Right hindlimb (tissue), 1 donor: ENCODE results near the gene IFT74.

Experiments used
- DNase-seq: peaks from one replicate; pipeline ENCODE4 v3.0.0-alpha.2; 2018

IFT74 gene

DNA sequence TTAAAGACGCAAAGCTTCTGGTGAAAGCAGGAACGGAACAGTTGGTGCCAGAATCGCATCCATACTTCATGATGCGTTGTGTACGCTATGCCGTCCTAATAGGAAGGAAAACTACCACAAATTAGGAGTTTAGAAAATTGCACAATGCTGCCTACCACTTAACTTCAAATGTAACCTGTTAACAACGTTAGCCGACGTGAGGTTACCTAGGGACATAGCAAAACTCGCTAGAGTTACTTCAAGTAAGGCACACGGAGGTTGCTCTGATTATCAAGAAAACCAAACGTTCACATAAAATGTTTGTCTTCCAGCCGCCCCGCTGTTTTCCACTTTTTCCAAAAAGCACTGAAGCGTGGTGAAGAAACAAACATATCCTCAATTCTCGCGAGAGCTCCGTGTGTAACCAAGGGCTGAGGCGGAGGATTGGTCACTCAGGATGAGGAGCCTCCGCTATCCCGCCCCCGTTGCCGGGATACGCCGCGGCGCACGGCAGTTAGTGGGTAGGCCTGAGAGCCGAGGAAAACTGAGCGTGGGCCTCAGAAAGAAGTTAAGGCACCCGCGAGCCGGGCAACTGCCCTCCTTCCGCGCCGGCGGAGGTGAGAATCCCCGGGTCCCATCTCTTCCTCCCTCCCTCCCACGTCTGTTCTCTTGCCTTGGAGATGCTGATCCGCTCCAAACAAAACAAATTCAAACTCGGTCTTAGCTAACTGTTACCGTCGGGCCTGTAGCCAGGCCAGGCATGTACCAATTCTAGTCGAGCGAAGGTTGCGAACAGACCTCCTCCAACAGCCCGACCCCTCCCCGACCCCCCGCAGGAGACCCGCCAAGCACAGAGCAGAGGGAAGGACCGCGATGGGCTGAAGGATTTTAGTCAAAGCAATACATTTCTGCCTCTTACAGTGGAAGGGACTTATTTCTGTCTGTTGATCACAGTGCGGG is at the start of gene IFT74:
Gene IFT74 (plus strand): TSS at position 492 of the 939 bp plus-strand sequence. CDS start 5,556 bp downstream, outside the sequence.
- peak; percentile 98 for DNase-seq

DNA sequence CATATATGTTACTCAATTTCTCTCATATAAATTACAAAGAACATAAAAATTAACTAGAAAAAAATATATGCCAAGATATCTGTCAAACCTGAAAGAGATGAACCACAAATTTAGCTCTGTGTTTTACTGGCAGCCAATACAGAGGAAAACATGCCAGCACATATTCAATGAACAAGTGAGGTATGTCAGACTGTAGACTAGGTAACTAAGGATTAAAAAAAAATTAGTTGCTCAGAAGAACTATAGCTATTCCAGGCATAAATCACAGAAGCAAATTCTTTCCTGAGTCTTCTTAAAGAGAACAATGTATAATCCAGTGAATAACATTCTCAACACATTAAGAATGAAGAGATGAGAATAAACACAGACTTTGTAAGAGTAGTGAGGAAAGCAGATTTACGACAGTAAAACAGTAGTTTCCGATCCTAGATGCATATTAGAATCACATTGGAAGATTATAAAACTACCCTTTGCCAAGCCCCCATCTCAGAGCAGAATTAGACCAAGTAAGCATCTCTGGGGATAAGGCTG is 43.0 kb upstream of the IFT74 start:
- no peak for DNase-seq

GRCh38 chr9:26919698-26920097 is 36.5 kb upstream of the IFT74 start:
- no peak for DNase-seq

GRCh38 chr9:26925609-26926008 is 30.6 kb upstream of the IFT74 start:
- DNase-seq = no peak

DNA sequence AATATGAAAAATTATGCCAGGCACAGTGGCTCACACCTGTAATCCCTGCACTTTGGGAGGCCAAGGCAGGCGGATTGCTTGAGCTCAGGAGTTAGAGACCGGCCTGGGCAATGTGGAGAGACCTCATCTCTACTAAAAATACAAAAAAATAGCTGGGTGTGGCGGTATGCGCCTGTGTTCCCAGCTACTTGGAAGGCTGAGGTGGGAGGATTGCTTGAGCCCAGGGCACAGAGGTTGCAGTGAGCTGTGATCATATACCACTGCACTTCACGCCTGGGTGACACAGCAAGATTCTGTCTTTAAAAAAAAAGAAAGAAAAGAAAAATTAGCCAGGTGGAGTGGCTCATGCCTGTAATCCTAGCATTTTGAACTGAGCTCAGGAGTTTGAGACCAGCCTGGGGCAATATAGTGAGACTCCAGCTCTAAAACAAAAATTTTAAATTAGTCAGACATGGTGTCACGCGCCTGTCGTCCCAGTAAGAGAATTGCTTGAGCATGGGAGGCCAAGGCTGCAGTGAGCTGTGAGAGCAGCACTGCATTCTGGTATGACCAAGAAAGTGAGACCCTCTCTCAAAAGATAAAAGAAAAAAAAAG is 27.2 kb upstream of the IFT74 start:
- DNase-seq = no peak

- no peak for DNase-seq
These were observed 20.4 kb upstream of the IFT74 start for GRCh38 chr9:26935847-26936246.

DNA sequence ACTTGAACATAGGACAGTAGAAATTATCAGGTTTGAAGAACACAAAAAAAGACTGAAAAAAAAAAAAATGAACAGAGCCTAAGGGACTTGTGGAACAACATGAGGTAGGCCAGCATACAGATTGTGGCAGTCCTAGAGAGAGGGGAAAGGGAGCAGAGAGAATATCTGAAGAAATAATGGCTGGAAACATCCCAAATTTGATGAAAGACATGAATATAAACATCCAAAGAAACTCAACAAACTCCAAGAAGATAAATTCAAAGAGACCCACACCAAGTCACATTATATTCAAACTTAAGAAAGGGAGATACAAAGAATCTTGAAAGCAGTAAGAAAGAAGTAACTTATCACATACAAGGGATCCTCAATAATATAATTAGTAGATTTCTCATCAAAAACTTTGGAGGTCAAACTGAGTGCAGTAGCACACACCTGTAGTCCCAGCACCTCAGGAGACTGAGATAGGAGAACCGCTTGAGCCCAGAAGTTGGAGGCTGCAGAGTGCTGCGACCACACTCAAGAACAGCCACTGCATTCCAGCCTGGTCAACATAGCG is 18.3 kb upstream of the IFT74 start:
- DNase-seq = no peak

DNA sequence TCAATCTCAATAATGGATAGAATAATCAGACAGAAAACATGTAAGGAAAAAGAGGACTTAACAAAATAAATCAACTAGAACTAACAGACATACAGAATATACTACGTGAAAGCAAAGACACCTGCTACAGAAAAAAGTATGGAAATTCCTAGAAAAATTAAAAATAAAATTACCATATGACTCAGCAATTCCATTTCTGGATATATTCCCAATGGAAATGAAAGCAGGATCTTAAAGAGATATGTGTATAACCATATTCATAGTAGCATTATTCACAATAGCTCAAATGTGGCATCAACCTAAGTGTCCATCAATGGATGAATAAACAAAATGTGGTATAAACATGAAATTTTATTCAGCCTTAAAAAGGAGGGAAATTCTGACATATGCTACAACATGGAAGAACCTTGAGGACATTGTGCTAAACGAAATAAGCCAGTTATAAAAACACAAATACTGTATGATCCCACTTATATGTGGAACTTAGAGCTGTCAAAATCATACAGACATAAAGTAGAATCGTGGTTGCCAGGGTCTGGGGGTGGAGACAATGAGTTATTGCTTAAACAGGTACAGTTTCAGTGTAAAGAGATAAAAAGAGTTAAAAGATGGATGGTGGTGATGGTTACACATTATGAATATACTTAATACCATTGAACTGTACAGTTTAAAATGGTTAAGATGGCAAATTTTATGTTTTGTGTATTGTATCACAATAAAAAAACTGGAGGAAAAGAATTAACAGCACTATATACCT is 16.1 kb upstream of the IFT74 start:
- DNase-seq = no peak

GRCh38 chr9:26940779-26941178 is 15.4 kb upstream of the IFT74 start:
- no peak for DNase-seq

GRCh38 chr9:26945591-26945990 is 10.6 kb upstream of the IFT74 start:
- DNase-seq = no peak

GRCh38 chr9:26946753-26947727 is 9.2 kb upstream of the IFT74 start, which contains the start of gene PLAA:
Gene PLAA, minus strand, starts transcription at chr9:26947242. Its CDS starts 197 bp downstream, at chr9:26947045.
- peak; percentile 94 for DNase-seq

- DNase-seq = no peak
These were observed 8.5 kb upstream of the IFT74 start for GRCh38 chr9:26947736-26948135.

DNA sequence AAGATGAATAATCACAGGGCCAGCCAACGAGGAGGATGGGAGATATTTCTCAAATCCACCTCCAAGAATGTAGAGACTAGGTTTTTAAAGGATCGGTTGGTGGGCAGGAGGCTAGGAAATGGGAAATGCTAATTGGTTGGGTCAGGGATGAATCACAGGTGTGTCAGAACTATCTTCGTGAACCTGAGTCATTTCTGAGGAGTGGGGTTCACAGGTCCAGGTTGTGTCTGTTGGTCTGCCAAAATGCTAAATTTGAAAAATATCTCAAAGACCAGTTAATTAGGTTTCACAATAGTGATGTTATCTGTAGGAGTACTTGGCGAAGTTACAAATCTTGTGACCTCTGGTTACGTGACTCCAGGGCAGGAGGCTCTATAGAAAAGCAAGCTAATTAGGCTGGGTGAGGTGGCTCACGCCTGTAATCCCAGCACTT is 6.6 kb upstream of the IFT74 start:
- DNase-seq = no peak

DNA sequence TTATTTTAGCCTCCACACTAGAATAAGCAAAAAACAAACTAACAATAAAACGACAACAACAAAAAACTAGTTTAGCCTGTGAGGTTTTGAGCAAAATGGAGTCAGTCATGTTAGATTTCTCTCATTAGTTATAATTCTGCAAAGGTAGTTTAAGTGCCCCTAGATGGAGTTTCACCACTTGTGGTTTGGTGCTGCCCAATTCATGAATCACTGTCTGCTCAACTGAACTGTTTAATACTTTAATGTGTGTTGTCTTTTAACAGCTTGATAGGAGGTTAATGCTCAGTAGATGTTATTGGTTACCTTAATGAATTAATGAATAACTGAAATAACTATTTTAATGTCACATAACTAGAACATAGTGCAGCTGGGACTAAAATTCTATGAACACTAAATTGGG is 5.7 kb upstream of the IFT74 start:
- no peak for DNase-seq

GRCh38 chr9:26951794-26952193 is 4.4 kb upstream of the IFT74 start:
- DNase-seq = no peak

- DNase-seq = no peak
These were observed 2.1 kb upstream of the IFT74 start for GRCh38 chr9:26954050-26954508.

DNA sequence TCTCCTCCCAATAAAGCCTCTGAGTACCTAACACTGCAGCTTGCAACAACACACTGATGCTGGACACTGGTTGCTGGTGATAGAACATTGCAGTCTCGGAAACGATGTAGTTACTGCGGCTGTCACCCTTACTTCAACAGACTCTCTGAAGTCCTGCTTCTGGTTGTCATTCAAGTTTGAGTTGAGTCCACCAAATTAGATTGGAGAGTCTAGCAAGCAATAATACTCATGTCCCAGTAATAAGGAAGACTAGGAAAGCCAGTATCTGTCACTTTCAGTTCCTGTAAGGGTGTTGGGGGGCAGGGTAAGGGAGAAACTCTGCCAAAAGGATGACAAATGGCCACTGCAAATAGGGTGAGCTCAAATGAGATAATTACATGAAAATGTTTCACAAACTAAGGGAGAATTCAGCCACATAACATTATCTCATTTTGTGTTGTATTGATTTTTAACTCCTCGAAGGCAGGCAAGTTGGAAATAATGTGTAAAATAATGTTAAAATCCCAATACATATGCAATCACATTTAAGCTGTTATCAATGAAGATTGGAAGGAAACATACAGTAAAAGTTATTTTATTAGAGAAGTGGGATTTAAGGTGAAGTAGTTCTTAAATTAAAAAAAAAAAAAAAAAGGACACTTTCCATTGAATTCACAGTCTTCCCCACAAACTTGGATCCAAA is 849 bp upstream of the IFT74 start:
- DNase-seq = no peak

- DNase-seq = no peak
These were observed 635 bp downstream of the IFT74 start for GRCh38 chr9:26956860-26957233.

GRCh38 chr9:26971721-26972120 is 15.5 kb downstream of the IFT74 start:
- DNase-seq = no peak

GRCh38 chr9:26973989-26974388 is 17.8 kb downstream of the IFT74 start:
- no peak for DNase-seq

- no peak for DNase-seq
These were observed 18.7 kb downstream of the IFT74 start for GRCh38 chr9:26974927-26975326.
